NCI-H510A (cell line): ENCODE results near the gene FAM184B.

ENCODE experiments used
- DNase-seq: peaks from one replicate; lab custom pipeline; 2025; lab: John Stamatoyannopoulos, UW

Gene FAM184B

DNA sequence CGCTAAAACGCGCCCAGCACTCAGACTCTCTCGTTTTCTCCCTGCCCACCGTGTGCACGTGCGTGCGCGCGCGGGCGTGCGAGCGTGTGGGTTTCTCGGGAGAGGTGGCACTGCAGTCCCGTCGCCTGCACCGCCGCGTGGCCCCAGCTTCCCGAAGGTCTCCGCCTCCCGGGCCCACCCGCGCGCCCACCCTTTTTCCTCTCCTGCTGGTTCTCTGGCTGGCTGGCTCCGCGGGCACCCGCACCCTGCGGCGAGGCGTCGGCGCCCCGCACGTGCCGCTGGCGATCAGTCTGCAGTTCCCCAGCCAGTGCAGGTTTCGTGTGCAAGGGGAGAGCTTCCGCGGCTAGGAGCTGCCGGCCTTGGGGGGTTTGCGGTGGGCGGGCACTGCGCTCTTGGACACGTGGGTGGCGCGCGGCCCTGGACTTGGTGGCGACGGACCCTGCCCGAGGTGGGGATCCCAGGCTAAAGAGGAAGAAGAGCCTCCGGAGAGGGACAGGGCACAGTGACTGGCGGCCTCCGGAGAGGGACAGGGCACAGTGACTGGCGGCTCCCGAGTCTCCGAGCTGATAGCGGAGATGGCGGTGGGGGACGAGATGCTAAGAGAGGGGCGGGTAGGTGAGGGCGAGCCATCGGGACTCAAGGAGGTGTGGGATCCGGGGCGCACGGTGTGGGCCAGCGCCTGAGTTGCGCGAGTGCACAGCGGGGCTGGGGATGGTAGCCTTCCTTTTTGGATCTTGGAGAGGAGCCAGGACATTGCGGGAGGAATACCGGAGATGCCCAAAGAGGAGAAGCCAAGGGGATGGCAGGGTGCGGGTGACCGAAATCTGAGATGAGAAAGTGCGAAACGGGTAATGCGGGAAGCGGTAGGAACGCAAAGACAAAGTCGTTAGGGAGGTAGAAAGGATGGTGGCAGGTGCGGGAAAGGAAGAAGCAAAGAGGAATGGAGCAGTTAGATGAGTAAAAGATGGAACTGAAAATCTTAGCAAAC is at the start of gene FAM184B:
TSS of gene FAM184B (minus strand) at position 322 of the 988 bp plus-strand sequence. CDS start 322 bp downstream, outside the sequence.
- no peak for DNase-seq

DNA sequence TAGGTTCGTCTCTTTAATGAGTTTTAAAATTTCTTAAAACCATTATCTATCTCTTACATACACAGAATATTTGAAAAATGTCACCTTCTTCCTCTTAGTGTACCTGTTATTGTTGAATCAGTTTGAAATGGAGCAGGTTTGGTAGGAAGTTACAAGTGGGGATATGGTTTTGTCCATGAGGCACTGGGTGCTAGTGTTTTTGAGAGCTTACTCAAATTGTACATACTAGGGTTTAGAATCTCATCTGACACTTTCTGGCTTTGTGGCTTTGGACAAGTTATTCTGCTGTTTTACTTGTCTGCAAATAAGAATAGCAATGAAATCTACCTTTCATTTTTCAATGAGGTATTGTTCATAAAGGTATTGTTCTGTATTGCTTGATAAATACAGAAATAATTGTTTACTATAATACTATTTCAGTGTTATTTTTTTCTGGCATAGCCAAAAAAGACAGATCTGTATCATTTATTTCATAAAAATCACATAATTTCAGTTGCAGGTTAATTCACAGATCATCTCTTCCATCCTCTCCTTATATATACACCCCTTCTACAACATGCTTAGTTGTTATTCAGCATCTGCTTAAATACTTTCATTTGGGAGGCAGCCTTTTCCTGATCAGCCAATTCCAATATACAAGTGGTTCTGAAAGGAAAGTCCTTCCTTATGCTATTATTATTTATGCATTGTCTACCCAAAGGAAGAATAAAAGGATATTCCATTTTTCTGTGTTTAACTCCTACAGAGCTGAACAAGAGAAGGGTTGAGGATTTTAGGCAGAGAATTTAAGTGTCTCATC is 42.6 kb upstream of the FAM184B start:
- no peak for DNase-seq

GRCh38 chr4:17817027-17817426 is 35.6 kb upstream of the FAM184B start:
- no peak for DNase-seq

DNA sequence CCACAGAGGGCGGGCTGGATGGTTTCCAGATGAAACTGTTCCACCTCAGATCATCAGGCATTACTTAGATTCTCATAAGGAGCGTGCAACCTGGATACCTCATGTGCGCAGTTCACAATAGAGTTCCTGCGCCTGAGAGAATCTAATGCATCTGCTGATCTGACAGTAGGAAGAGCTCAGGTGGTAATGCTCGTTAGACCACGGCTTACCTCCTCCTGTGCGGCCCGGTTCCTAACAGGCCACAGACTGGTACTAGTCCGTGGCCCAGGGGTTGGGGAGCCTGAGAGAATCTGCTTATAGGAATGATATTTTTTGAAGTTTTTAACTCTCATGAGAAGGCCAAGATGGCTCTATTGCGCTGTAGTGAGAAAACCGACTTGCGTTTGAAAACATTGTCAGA is 34.7 kb upstream of the FAM184B start:
- DNase-seq: no peak

GRCh38 chr4:17814140-17814539 is 32.7 kb upstream of the FAM184B start:
- DNase-seq: no peak

DNA sequence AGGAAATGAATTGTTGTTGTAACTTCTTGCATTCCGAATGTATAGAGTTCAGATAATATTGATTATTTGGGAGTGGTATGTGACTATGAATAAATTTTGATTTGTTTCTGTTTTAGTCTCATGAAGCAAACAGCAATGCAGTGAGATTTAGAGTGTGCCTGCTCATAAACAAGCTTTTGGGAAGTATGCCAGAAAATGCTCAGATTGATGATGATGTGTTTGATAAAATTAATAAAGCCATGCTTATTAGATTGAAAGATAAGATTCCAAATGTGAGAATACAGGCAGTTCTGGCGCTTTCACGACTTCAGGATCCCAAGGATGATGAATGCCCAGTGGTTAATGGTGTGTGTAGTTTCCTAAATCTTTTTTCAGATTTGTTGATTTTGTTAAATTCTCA is 31.4 kb upstream of the FAM184B start:
- DNase-seq: no peak

- DNase-seq: no peak
These were observed 30.7 kb upstream of the FAM184B start for GRCh38 chr4:17812125-17812524.

DNA sequence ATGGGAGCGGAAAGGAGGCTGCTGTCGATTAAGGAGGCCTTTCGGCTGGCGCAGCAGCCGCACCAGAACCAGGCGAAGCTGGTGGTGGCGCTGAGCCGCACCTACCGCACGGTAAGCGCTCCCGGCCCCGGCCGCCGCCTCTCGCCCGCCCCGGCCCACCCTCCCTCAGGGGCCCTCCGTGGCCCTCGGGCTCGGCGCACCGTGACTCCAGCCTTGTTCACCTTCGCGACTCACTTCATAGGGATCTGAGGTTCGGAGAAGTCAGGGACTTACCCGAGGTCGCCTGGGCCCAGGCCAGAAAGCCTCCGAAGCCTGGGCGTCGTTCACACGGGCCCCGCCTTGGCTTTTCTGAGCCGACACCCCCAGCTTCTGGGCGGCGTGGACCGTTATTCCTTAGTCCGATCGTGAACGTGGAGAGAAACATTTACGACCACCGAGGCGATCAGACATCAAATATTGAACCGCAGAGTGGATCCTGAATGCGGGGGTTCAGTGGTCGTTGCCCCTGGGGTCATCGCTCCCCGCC is 29.7 kb upstream of the FAM184B start:
- no peak for DNase-seq

GRCh38 chr4:17810260-17811077 is 29.0 kb upstream of the FAM184B start, which contains the start of the genes DCAF16 and NCAPG:
Gene DCAF16 (minus strand): TSS chr4:17810757. CDS start chr4:17804141, 6,616 bp downstream.
Gene NCAPG (plus strand): TSS chr4:17810979. CDS start chr4:17811078, 99 bp downstream.
- DNase-seq: peak; percentile 87

DNA sequence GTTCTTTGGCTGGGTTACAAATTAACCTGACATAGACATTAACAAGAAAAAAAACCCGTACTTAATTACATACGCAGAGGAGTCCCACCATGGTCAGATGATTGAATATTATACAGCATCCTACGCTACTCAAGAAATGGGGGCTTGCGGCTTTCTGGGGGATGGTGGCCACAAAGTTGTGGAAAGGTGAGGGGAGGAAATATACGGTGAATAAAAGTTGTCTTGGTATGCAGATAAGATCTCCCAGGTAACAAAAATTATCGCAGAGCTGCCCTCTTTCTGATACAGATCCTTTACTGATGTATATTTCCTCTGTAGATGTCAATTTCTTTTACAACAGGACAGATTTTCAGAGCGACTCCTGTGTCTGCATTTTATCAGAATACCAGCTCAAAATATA is 28.2 kb upstream of the FAM184B start:
- no peak for DNase-seq

- DNase-seq: no peak
These were observed 26.0 kb upstream of the FAM184B start for GRCh38 chr4:17807446-17807845.

DNA sequence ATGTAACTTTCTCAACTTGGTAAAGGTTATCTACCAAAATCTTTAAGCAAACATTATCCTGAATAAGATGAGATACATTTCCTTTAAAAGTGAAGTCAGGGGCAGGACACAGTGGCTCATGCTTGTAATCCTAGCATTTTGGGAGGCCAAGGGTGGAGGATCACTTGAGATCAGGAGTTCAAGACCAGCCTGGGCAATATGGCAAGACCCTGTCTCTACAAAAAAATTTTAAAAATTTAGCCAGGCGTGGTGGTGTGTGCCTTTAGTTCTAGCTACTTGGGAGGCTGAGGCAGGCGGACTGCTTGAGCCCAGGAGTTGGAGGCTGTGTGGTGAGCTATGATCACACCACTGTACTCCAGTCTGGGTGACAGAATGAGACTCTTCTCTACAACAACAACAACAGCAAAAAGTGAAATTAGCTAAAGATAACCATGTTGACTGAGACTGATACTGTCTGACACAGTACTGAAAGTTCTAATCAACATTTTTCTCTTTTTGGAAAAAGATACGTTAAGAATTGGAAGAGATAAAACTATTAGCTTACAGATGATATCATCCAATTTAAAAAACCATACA is 24.2 kb upstream of the FAM184B start:
- DNase-seq: no peak

DNA sequence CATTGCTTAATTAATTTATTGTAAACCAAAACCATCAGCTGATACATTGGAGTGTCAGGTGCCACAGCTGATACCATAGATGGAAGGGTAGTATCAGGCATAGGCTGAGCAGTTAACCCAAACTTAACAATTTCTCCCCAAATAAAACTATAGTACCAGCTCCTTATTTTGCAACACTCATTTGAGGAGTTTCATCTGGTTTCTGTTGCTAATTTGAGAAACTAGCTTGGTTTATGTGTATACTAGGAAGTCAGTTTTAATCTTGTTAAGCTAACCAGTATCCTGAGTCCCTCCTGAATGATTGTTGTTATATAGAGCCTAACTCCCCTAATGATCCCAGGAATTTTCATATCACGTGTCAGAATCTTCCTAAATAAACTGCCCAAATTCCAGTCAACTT is 16.4 kb upstream of the FAM184B start:
- DNase-seq: no peak

- no peak for DNase-seq
These were observed 13.3 kb upstream of the FAM184B start for GRCh38 chr4:17794730-17795129.

- no peak for DNase-seq
These were observed 7.5 kb upstream of the FAM184B start for GRCh38 chr4:17788956-17789355.

DNA sequence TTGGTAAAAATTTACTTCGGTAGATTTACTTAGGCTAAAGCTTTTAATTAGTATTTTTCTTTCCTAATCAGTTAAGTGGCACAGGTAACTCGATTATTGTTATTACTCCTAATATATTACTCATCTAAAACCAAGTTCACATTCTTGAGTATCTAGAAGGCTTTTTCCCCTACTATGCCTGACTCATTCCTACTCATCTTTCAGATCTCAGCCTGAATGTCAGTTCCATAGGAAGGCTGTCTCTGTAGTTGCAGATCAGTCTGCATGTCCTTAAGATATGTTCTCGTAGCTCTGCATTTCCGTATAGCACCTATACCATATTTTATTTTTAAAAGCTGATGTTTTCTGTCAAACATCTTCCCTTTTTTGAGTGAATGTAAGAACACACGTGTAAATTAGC is 5.9 kb upstream of the FAM184B start:
- no peak for DNase-seq

GRCh38 chr4:17786567-17786966 is 5.1 kb upstream of the FAM184B start:
- DNase-seq: no peak

DNA sequence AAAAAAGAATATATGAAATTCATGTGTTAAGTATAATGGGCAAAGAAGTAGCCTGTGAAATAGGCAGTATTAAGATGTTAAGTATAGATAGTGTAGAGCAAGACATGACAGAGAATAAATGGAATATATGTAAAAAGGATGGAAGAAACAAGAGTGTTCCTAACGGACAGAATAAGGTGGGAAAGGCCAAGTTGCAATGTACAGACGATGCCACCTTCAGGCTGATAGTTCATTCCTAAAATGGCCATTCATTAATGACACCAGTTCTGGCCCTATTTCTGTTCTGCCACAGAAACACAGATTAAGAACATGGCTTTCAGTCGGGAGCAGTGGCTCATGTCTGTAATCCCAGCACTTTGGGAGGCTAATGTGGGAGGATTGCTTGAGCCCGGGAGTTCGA is 4.4 kb upstream of the FAM184B start:
- no peak for DNase-seq

GRCh38 chr4:17780501-17781299 is 721 bp downstream of the FAM184B start:
- no peak for DNase-seq

GRCh38 chr4:17778431-17778830 is 3.0 kb downstream of the FAM184B start:
- DNase-seq: no peak
